Thoracic aorta (tissue), 2 donors: ENCODE data around the gene TRIM33. TPM values are rescaled to one million over a fixed set of nuclear protein-coding genes. Genes with fewer than 3 reads are reported as not detected.
"Not testable (repeated sequence)": the region's sequence is repeated elsewhere in the genome, so short reads cannot be mapped to it uniquely, and the experiment has no call there.

Source experiments
- ATAC-seq: fragments of 150-250 bp; one replicate; pipeline ENCODE4 v1.8.0; 2017; ENCODE audit warnings: low read depth; ENCODE audit not compliant: insufficient number of reproducible peaks, low FRiP score
- DNase-seq: peaks from one replicate; pipeline ENCODE4 v3.0.0-alpha.2; 2020; ENCODE audit warnings: low spot score
- H3K27ac ChIP-seq, 2 donors: fragments of 200-600 bp; sonication (generic); 1 replicate in 1 of 2; 2 replicates in 1 of 2; pipeline ENCODE4 v1.5.1; 2016; ENCODE audit warnings: mild to moderate bottlenecking in 2 of 2, moderate library complexity in 2 of 2
- H3K27me3 ChIP-seq: fragments of 200-600 bp; sonication (generic); replicated peaks from 2 replicates; pipeline ENCODE4 v1.6.0; 2016; ENCODE audit warnings: mild to moderate bottlenecking; ENCODE audit not compliant: insufficient read depth
- H3K36me3 ChIP-seq: fragments of 200-600 bp; sonication (generic); one replicate; pipeline ENCODE4 v1.5.1; 2016
- H3K4me1 ChIP-seq, 2 donors: fragments of 200-600 bp; sonication (generic); 1 replicate in 1 of 2; 2 replicates in 1 of 2; pipeline versions ENCODE4 v1.5.1 to v1.6.0; 2016; ENCODE audit warnings: low read depth in 2 of 2, mild to moderate bottlenecking in 1 of 2; ENCODE audit not compliant: control insufficient read depth in 1 of 2
- H3K4me3 ChIP-seq: fragments of 200-600 bp; sonication (generic); 2 replicates; pipeline ENCODE4 v1.5.1; 2016; ENCODE audit warnings: mild to moderate bottlenecking
- H3K9me3 ChIP-seq: fragments of 200-600 bp; sonication (generic); 2 replicates; pipeline ENCODE4 v1.5.1; 2016
- CTCF ChIP-seq: fragments of 200-600 bp; sonication (generic); IDR thresholded peaks from one replicate; pipeline ENCODE4 v1.5.1; 2019; ENCODE audit warnings: antibody characterized with exemption
- total RNA-seq, 2 donors: library from RNA; depleted of rRNA; stranded (reverse); fragments of >200 nt; gene quantifications; one replicate each; pipeline versions ENCODE4 v1.1.0 to v1.2.3, GENCODE V29; 2016

The TRIM33 gene
- total RNA-seq, 2 donors from 2014 or later = 29.4 to 61.2 TPM

- ATAC-seq = no peak
- no peak for TF ChIP-seq CTCF
- Histone ChIP-seq H3K36me3 (peaks cover 23% of the 10 kb centered on the region), H3K9me3 (no peaks in the 10 kb centered on the region), H3K4me3 (no peak overlapping the region), H3K4me1 (no peaks in the 10 kb centered on the region), H3K27ac (no peak overlapping the region), H3K27me3 (no peaks in the 10 kb centered on the region)
- no peak for DNase-seq
Observed at GRCh38 chr1:114395863-114396262, 115.1 kb downstream of the TRIM33 start.

DNA sequence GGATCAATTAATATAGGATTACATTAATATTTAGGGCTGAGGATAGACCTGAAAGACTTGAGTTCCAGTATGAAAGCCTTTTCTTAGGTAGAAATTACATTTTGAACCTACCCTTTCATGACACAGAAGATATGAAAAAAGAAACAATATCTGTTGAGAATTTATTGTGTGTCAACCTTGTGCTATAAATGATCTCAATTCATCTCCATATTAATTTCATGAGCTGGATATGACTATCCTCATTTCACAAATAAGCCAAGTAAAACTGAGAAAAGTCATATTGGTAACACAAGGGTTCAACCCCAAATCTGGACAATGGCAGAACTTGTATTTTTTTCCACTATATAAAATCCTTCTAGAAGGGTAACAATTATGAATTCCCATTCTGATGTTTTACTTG is 120.0 kb downstream of the TRIM33 start:
- H3K27ac ChIP-seq = no peak overlapping the region
- DNase-seq (no peak), ATAC-seq (no peak)
- peaks cover 4% of the 10 kb centered on the region for H3K9me3 ChIP-seq
- no peaks in the 10 kb centered on the region for H3K27me3 ChIP-seq
- no peak overlapping the region for H3K4me3 ChIP-seq
- H3K4me1 ChIP-seq = no peaks in the 10 kb centered on the region
- no peak for TF ChIP-seq CTCF
- peaks cover 3% of the 10 kb centered on the region for H3K36me3 ChIP-seq

DNA sequence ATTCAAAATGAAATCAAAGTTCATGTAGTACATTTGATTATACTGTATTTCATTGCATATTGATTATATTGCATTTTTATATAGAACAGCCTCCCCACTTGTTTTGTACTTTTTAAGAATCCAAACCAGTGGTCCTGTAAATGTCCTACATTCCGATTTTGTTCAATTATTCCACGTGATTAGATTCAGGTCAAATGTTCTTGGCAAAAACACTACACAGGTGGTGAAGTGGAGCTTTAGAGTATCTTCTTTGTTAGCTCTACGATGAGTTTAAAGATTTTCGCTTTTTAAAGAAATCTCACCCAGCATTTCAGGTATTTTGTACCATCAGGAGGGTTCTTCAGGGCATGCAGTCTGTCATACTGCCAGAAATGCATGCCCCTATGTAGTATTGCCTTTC is 120.6 kb downstream of the TRIM33 start:
- H3K4me3 ChIP-seq = no peak overlapping the region
- no peak for ATAC-seq
- H3K4me1 ChIP-seq = no peaks in the 10 kb centered on the region
- no peak for TF ChIP-seq CTCF
- H3K27ac ChIP-seq = no peak overlapping the region
- no peaks in the 10 kb centered on the region for H3K36me3 ChIP-seq
- H3K27me3 ChIP-seq = no peaks in the 10 kb centered on the region
- DNase-seq = no peak
- H3K9me3 ChIP-seq = peaks cover 9% of the 10 kb centered on the region

GRCh38 chr1:114388432-114389003 is 122.5 kb downstream of the TRIM33 start:
- no peak for TF ChIP-seq CTCF
- Histone ChIP-seq H3K27ac (no peak overlapping the region), H3K9me3 (peaks cover 17% of the 10 kb centered on the region), H3K27me3 (no peaks in the 10 kb centered on the region), H3K4me3 (no peak overlapping the region), H3K4me1 (no peaks in the 10 kb centered on the region), H3K36me3 (no peaks in the 10 kb centered on the region)
- ATAC-seq (no peak), DNase-seq (no peak)

DNA sequence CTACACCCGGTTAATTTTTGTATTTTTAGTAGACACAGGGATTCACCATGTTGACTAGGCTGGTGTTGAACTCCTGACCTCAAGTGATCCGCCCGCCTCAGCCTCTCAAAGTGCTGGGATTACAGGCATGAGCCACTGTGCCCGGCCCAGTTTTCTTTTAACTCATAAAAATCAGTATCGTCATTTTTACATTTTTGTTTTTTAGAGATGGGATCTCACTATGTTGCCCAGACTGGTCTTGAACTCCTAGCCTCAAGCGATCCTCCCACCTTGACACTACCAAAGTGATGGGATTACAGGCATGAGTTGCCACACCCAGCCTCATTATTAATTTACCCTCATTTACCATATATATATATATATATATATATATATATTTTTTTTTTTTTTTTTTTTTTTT is 123.4 kb downstream of the TRIM33 start:
- not testable (repeated sequence) for H3K4me1 ChIP-seq, H3K27ac ChIP-seq, H3K27me3 ChIP-seq, H3K4me3 ChIP-seq, H3K36me3 ChIP-seq, ATAC-seq, DNase-seq
- peaks cover 17% of the 10 kb centered on the region for H3K9me3 ChIP-seq

DNA sequence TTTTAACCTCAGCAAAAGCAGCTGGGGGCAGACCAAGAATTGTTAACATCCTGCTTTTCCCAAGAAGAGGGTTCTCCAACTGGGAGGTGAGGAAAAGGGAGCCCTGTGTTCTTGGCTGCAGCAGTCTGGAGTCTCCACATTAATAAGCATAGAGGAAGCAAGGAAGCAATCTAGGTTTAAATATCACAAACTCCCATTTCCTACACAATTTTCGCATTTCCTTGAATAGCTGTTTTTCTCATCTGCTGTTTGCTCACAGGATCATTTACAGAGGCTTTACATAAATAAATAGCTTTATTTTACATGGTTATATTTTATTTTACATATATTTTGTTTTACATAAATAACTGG is 124.0 kb downstream of the TRIM33 start:
- H3K9me3 ChIP-seq = peaks cover 17% of the 10 kb centered on the region
- H3K27me3 ChIP-seq = no peaks in the 10 kb centered on the region
- TF ChIP-seq CTCF = no peak
- DNase-seq (no peak), ATAC-seq (no peak)
- H3K36me3 ChIP-seq = no peaks in the 10 kb centered on the region
- no peak overlapping the region for H3K27ac ChIP-seq
- no peaks in the 10 kb centered on the region for H3K4me1 ChIP-seq
- H3K4me3 ChIP-seq = no peak overlapping the region
